Left hindlimb (tissue), 1 donor: ENCODE results near the gene ARL4C.

Experiments used
- DNase-seq: peaks from one replicate; pipeline ENCODE4 v3.0.0-alpha.2; 2018

ARL4C gene

GRCh38 chr2:234444893-234445292 is 52.0 kb downstream of the ARL4C start:
- no peak for DNase-seq

GRCh38 chr2:234444242-234444730 is 52.6 kb downstream of the ARL4C start:
- no peak for DNase-seq
